HG02623 (cell line): ENCODE data around the gene PIEZO1.

Experiments
- ATAC-seq: cut with Tn5 transposase; IDR thresholded peaks from one replicate; pipeline ENCODE4 v1.9.1; 2021; ENCODE audit warnings: moderate library complexity; ENCODE audit not compliant: unreplicated experiment

Gene PIEZO1

GRCh38 chr16:88694221-88695087, 90.6 kb downstream of the PIEZO1 start:
- ATAC-seq = no peak

DNA sequence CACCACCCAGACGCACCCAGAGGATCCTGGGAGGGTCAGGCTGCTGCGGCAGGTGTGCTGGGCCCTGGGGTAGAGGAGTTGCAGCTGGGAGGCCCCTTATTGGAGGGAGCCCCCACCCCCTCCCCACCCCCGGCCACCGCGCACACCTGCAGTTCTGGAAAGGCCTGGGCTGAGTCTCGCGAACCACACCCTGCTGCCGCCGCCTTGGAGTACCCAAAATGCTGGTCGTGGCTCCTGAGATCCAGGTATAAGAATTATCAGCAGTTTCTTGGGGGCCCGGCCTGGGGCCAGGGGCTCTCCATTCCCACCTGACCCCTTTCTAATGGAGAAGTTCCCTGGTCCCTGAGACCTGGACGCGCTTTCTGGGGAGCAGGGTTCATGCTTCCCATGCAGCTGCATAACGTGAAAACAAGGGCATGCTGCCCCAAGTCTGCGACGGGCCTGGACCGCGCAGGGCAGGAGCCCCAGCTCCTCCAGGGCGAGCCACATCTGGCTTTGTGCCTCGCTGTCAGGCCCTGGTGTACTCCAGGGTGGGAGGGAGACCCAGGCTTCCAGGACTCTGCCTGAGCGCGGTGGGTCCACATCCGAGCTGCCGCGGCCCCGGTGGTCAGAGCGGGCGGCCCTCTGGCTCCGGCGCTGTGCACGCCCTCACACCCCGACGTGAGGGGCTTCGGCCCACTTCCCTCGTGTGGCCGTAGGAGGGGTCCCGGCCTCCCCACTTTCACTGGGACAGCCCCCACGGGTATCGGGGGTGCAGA, 91.4 kb downstream of the PIEZO1 start:
- no peak for ATAC-seq

DNA sequence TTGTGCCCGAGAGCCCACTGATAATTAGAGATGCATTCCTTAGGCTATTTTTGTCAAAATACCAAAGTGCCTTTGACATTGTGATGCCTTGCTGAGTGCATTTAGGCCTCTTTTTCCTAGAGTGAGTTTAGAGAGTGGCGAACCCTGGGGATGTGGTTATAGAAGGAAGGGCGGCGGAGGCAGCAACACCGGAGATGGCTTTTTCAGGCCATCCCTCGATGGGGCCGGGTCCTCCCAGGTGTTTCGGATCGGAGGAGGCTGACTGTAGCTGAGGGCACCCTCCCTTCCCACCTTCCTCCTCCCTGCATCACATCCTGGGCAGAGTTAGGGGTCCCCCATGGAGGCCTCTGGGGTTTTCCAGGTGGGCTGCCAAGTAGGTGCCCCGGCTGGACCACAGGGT, 92.2 kb downstream of the PIEZO1 start:
- no peak for ATAC-seq

DNA sequence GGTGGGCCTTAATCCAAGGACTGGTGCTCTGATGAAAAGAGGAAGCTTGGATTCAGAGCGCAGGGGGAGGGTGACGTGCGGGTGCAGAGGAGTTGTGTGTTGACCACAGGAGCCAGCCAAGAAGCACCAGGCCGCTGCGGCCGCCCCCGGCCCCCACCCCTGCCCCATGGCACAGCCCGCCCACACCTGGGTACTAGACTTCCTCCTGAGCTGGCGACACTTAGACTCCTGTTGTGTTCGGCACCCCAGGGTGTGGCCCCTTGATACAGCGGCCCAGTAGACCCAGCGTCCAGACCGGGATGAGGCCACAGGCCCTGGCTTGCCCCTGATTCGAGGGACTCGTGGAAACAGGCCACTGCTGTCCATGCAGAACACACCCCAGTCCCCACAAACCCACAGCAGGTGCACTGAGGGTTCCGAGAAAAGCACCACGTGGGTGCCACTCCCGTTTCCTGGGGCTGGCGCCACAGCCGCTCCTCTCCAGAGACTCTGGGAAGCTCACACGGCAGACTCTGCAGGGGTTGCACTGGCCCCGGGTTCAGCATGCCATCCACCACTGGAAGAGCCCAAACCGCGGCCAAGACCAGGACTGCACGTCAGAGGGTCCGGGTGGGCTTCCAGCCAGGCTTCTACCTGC, 93.0 kb downstream of the PIEZO1 start:
- ATAC-seq = no peak

DNA sequence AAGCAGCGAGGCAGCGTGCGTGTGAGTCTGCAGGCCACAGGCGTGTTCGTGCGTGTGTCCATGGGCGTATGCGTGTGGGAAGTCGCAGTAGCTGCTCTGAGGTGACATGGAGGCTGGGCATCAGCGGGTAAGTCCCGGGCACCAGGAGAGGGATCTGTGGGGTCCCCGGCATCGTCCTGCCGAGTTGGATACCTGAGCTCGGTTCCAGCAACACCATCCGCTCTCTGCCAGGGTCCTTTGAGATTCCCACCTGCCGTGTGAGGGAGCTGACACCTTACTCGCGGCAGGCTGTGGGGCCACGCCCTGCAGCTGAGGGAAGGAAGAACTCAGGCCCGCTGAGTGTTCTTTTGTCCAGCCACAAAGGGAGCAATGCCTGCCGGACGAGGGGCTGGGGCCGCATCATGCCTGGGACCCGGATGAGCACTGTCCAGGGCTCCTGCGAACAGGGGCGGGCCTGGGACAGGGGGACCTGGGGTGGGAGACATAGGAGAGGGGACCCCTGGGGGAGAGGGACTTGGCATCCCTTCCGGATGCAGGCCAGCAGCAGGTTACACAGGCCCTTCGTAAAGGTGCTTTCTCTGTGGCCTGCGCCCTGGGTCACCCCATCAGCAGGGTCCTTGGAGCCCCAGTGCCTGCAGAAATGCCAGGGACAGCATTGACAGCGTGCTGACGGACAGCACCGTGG, 93.7 kb downstream of the PIEZO1 start:
- no peak for ATAC-seq

- no peak for ATAC-seq
Measured at GRCh38 chr16:88690341-88691128, 94.5 kb downstream of the PIEZO1 start.

- ATAC-seq = no peak
Measured at GRCh38 chr16:88688013-88688778, 96.8 kb downstream of the PIEZO1 start.

DNA sequence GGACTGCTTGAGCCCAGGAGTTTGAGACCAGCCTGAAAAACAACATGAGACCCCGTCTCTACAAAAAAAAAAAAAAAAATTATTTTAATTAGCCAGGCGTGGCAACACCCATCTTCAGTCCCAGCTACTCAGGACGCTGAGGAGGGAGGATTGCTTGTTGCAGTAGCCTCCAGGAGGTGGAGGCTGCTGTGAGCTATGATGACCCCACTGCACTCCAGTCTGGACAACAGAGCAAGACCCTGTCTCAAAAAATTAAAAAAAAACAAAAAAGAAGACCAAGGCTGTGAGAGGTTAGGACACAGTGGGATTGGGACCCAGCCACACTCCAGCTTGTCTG, 97.4 kb downstream of the PIEZO1 start:
- ATAC-seq = no peak

GRCh38 chr16:88687254-88687576, 97.8 kb downstream of the PIEZO1 start:
- no peak for ATAC-seq

DNA sequence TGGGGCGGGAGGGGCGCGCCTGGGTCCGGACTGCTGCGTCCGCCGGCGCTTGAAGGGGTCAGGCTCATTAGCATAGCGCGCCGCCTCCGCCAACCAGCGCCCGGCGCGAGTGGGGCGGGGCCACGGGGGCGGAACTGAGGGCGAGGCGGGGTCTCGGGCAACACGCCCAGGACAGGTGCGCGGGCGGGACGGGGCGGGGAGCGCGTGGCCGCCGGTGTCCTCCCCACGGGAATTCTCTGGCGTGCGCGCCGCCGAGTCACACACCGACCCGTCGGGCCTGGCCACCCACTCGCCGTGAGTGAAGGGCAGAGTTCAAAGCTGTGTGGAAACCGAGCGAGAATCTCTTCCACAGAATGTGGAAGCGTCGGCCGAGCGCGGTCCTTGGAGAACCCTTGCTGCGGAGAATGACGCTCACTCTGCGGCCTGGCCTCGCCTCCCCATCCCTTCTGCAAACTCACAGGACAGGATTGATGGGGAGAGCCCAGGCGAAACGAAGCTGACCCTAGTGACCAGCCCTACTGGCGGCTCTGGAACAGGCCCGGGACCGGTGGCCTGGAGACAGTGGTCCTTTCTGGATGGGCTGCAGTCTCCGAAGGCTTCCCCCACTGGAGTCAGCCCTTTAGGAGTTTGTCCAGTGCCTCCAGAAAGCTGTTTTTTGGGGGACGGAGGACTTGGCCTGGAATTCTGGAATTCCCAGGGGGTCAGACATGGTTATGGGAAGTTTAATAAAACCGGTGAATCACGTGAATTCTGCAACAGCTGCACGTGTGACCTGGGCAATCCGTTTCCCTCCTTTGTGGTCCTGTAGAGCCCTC, 98.4 kb downstream of the PIEZO1 start, which contains the start of gene SNAI3:
Gene SNAI3, minus strand, starts transcription at position 69 of the 815 bp plus-strand sequence. CDS start 101 bp downstream, outside the sequence.
- ATAC-seq = peak; percentile 64

DNA sequence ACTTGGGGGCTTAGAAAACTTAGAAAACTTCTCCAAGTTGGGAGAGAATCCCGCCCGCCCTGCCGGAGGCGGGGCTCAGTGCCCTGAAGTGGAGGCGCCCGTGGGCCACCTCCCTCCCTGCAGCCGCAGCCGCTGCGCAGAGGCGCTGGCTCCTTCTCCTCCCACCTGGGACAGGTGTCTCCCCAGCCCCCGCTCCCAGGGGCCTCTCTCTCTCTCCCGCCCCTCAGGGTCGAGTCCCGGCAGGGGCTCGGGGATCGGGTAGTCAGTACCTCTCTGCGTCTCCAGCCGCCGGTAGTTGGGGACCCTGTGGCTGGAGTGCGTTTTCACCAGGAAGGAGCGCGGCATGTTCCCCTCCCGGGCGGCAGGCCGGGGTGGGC, 99.0 kb downstream of the PIEZO1 start:
- no peak for ATAC-seq

DNA sequence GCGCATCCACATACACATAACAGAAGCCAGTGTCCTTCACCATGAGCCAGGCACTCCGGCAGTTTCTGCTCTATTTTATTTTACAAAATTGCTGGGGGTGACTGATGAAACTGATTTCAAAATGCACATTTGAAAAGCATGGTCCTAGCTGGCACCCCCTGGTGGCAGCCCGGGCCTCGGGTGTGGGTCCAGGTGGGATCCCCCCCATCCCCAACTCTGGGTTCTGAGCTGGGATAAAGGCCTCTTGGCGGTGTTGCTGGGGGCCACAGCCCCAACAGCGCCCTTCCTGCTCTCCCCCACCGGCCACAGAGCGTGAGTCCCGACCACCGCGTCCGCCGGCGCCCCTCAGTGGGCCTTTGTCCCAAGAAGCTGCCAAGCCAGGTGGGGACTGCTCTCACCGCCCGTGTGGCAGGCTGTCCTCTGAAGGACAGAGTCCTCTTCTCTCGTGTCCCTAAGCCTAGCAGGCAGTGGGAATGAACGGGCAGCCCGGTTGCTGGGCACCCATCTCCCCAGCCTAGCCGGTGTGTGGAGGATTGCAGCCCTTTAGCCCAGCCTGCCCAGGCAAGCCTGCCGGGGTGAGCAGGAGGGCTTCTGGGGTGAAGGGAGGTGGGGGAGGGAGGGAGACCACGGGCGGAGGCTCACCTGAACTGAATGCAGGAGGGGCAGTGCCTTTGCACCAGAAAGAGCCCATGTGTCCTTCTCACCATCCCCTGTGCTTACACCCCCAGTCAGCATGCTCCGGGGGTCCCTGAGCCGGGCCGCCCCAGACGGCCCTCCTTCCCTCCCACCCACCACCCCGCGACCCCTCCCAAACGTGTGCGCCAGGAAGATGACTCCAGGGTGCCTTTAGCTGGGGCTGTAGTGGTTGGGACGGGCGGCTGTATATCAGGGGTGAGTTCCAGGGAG, 99.6 kb downstream of the PIEZO1 start:
- no peak for ATAC-seq

DNA sequence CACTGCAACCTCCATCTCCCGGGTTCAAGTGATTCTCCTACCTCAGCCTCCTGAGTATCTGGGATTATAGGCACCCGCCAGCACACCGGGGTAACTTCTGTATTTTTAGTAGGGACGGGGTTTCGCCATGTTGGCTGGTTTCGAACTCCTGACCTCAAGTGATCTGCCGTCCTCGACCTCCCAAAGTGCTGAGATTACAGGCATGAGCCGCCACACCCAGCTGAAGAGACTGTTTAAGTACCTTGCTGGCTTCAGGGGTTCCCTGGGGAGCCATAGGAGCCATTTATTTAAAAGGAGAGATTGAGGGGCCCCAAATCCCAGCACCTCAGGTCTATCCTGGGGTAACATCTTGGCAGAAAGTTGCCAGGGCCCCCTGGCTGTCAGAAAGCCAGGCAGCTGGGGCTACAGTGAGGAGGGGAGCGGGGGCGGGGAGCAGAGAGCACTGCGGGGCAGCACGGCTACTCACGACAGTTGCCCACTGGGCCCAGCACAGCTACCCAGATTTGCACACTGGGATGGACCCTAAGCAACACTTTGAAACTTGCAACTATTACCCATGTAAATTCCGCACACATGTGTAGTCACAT, 100.4 kb downstream of the PIEZO1 start:
- no peak for ATAC-seq

GRCh38 chr16:88681709-88682451, 103.1 kb downstream of the PIEZO1 start:
- peak; percentile 61 for ATAC-seq

DNA sequence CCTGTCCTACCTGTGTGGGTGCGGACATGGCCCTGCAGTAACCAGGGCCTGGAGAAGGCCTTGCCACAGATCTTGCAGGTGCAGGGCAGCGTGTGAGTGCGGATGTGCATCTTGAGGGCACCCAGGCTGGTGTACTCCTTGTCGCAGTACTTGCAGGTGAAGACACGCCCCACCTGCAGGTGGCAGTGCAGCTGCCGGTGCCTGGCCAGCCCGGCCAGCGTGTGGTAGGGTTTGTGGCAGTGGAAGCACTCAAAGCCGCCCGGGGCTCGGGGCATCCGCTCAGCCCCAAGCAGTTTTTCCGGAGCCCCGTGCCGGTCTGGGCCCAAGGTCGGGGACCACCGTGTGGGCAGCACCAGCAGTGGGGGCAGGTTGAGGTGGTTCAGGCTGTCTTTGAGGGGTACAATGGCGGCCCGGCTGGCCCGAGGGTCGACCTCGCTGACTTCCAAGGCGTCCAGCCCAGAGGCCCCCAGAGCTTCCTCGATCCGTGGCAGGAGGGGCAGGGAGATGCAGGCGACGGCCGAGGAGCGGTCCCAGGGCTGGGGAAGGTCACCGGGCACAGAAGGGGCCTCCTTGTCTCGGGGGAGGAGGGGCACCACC, 103.8 kb downstream of the PIEZO1 start:
- no peak for ATAC-seq

DNA sequence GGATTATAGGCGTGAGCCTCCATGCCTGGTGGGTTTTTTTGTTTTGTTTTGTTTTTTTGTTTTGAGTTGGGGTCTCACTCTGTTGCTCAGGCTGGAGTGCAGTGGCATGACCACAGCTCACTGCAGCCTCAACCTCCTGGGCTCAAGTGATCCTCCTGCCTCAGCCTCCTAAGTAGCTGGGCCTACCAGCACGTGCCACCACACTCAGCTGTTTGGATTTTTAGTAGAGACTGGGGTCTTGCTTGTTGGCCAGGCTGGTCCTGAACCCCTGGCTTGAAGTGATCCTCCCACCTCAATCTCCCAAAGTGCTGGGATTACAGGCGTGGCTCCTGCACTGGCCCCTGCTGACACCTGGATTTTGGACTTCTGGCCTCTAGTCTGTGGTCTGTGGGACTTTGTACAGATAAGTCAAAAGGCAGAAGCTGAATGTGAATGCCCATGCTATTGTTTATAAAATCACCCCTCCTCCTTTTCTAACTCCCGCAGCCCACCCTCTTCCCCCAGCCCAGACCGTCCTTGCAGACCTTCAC, 104.4 kb downstream of the PIEZO1 start:
- ATAC-seq = no peak
